Stimulated activated naive B cell treated with anti-CD40 and anti-IgM and Interleukin-4, amounts not matched to agents 10 μg/mL and 1 μg/mL and 100 μg/mL, for 72 hours (primary cell): Measurements from ENCODE around the gene PTPN11.
"Not testable (repeated sequence)": the region's sequence is repeated elsewhere in the genome, so short reads cannot be mapped to it uniquely, and the experiment has no call there.

ENCODE experiments used
- ATAC-seq, 2 donors: fragments of 150-1000 bp; cut with Tn5 transposase; replicated peaks; 2 replicates each; pipeline ENCODE4 v1.10.0; 2021; ENCODE audit warnings: moderate library complexity in 1 of 2
- DNase-seq: peaks from one replicate; pipeline ENCODE4 v3.0.0; 2021
- H3K27ac Mint-ChIP-seq: one replicate; pipeline ENCODE4 v1.8.0; 2022; ENCODE audit warnings: mild to moderate bottlenecking, mixed read lengths
- H3K27me3 Mint-ChIP-seq, 2 donors: one replicate each; pipeline ENCODE4 v1.8.0; 2022; ENCODE audit warnings: mixed read lengths in 2 of 2
- H3K36me3 Mint-ChIP-seq, 2 donors: one replicate each; pipeline ENCODE4 v1.8.0; 2022; ENCODE audit warnings: mixed read lengths in 2 of 2, mild to moderate bottlenecking in 1 of 2
- H3K4me1 Mint-ChIP-seq, 2 donors: one replicate each; pipeline ENCODE4 v1.8.0; 2022; ENCODE audit warnings: mixed read lengths in 2 of 2, mild to moderate bottlenecking in 1 of 2
- H3K4me3 Mint-ChIP-seq, 2 donors: one replicate each; pipeline ENCODE4 v1.8.0; 2022; ENCODE audit warnings: mild to moderate bottlenecking in 2 of 2, mixed read lengths in 2 of 2, moderate library complexity in 1 of 2
- H3K9me3 Mint-ChIP-seq, 2 donors: one replicate each; pipeline ENCODE4 v1.8.0; 2022; ENCODE audit warnings: mixed read lengths in 2 of 2, mild to moderate bottlenecking in 1 of 2

The PTPN11 gene

GRCh38 chr12:112421363-112421762 lies 2.6 kb downstream of the PTPN11 start:
- peaks cover 29 to 49% of the 10 kb centered on the region in 2 donors for H3K4me1 Mint-ChIP-seq
- DNase-seq: no peak
- no peak for ATAC-seq
- H3K36me3 Mint-ChIP-seq: peaks cover 7 to 33% of the 10 kb centered on the region in 2 donors
- no peak overlapping the region for H3K4me3 Mint-ChIP-seq
- peak overlapping the region; percentile 37 for H3K27ac Mint-ChIP-seq
- no peaks in the 10 kb centered on the region for H3K27me3 Mint-ChIP-seq
- H3K9me3 Mint-ChIP-seq: no peaks in the 10 kb centered on the region

GRCh38 chr12:112422531-112422930 lies 3.8 kb downstream of the PTPN11 start:
- H3K27ac Mint-ChIP-seq: no peak overlapping the region
- peaks cover 7 to 35% of the 10 kb centered on the region in 2 donors for H3K36me3 Mint-ChIP-seq
- ATAC-seq (no peak), DNase-seq (no peak)
- peaks cover 31 to 45% of the 10 kb centered on the region in 2 donors for H3K4me1 Mint-ChIP-seq
- H3K27me3 Mint-ChIP-seq: no peaks in the 10 kb centered on the region
- no peaks in the 10 kb centered on the region for H3K9me3 Mint-ChIP-seq
- no peak overlapping the region for H3K4me3 Mint-ChIP-seq

GRCh38 chr12:112424126-112424525 lies 5.4 kb downstream of the PTPN11 start:
- DNase-seq: no peak
- Mint-ChIP-seq H3K36me3 (peaks cover 6 to 36% of the 10 kb centered on the region in 2 donors), H3K4me3 (no peak overlapping the region), H3K9me3 (no peaks in the 10 kb centered on the region), H3K4me1 (peaks cover 32 to 38% of the 10 kb centered on the region in 2 donors), H3K27me3 (no peaks in the 10 kb centered on the region), H3K27ac (no peak overlapping the region)
- no peak for ATAC-seq

- peaks cover 28 to 35% of the 10 kb centered on the region in 2 donors for H3K4me1 Mint-ChIP-seq
- H3K27me3 Mint-ChIP-seq: no peaks in the 10 kb centered on the region
- no peak for ATAC-seq
- no peak overlapping the region for H3K27ac Mint-ChIP-seq
- H3K36me3 Mint-ChIP-seq: peaks cover 9 to 32% of the 10 kb centered on the region in 2 donors
- no peak overlapping the region for H3K4me3 Mint-ChIP-seq
- no peaks in the 10 kb centered on the region for H3K9me3 Mint-ChIP-seq
- DNase-seq: no peak
Measured at GRCh38 chr12:112425582-112426382, 7.0 kb downstream of the PTPN11 start.

- Mint-ChIP-seq H3K9me3 (no peaks in the 10 kb centered on the region), H3K27me3 (no peaks in the 10 kb centered on the region), H3K27ac (no peak overlapping the region), H3K4me3 (no peak overlapping the region), H3K4me1 (peaks cover 25 to 34% of the 10 kb centered on the region in 2 donors), H3K36me3 (peaks cover 16 to 40% of the 10 kb centered on the region in 2 donors)
- DNase-seq: no peak
- ATAC-seq: no peak
Measured at GRCh38 chr12:112427760-112428159, 9.0 kb downstream of the PTPN11 start.

GRCh38 chr12:112430929-112431328 lies 12.2 kb downstream of the PTPN11 start:
- Mint-ChIP-seq H3K27me3 (no peaks in the 10 kb centered on the region), H3K36me3 (peaks cover 19 to 30% of the 10 kb centered on the region in 2 donors), H3K4me3 (peak overlapping the region in 1 of 2 donors; percentile 30), H3K4me1 (peaks cover 17 to 32% of the 10 kb centered on the region in 2 donors), H3K9me3 (no peaks in the 10 kb centered on the region), H3K27ac (peak overlapping the region; percentile 16)
- DNase-seq (no peak), ATAC-seq (peak; percentile 67 to 78)

- no peak for ATAC-seq
- no peaks in the 10 kb centered on the region for H3K27me3 Mint-ChIP-seq
- H3K27ac Mint-ChIP-seq: peak overlapping the region; percentile 16
- H3K4me1 Mint-ChIP-seq: peaks cover 16 to 32% of the 10 kb centered on the region in 2 donors
- DNase-seq: no peak
- H3K36me3 Mint-ChIP-seq: peaks cover 19 to 22% of the 10 kb centered on the region in 2 donors
- H3K4me3 Mint-ChIP-seq: no peak overlapping the region
- no peaks in the 10 kb centered on the region for H3K9me3 Mint-ChIP-seq
Measured at GRCh38 chr12:112431965-112432364, 13.2 kb downstream of the PTPN11 start.

GRCh38 chr12:112433551-112433950 lies 14.8 kb downstream of the PTPN11 start:
- Mint-ChIP-seq H3K4me1 (peaks cover 15 to 32% of the 10 kb centered on the region in 2 donors), H3K36me3 (peaks cover 14 to 21% of the 10 kb centered on the region in 2 donors), H3K27ac (no peak overlapping the region), H3K9me3 (no peaks in the 10 kb centered on the region), H3K4me3 (no peak overlapping the region), H3K27me3 (no peaks in the 10 kb centered on the region)
- ATAC-seq (no peak), DNase-seq (no peak)

GRCh38 chr12:112438645-112439044 lies 19.9 kb downstream of the PTPN11 start:
- ATAC-seq, H3K27me3 Mint-ChIP-seq: not testable (repeated sequence)

GRCh38 chr12:112439769-112440168 lies 21.0 kb downstream of the PTPN11 start:
- no peaks in the 10 kb centered on the region for H3K9me3 Mint-ChIP-seq
- peaks cover 4 to 11% of the 10 kb centered on the region in 2 donors for H3K36me3 Mint-ChIP-seq
- peaks cover 4 to 6% of the 10 kb centered on the region in 2 donors for H3K4me1 Mint-ChIP-seq
- H3K27me3 Mint-ChIP-seq: no peaks in the 10 kb centered on the region
- DNase-seq (no peak), ATAC-seq (no peak)
- H3K4me3 Mint-ChIP-seq: no peak overlapping the region
- no peak overlapping the region for H3K27ac Mint-ChIP-seq

More at GRCh38 chr12:112438645-112439044, 19.9 kb downstream of the PTPN11 start:
- not testable (repeated sequence) for H3K9me3 Mint-ChIP-seq, H3K27ac Mint-ChIP-seq, H3K4me3 Mint-ChIP-seq, DNase-seq
- H3K36me3 Mint-ChIP-seq: peaks cover 6 to 14% of the 10 kb centered on the region in 2 donors
- H3K4me1 Mint-ChIP-seq: peaks cover 9 to 14% of the 10 kb centered on the region in 2 donors

- not testable (repeated sequence) for DNase-seq, H3K9me3 Mint-ChIP-seq, H3K4me3 Mint-ChIP-seq, ATAC-seq, H3K27ac Mint-ChIP-seq, H3K4me1 Mint-ChIP-seq, H3K27me3 Mint-ChIP-seq
- peaks cover 4 to 11% of the 10 kb centered on the region in 2 donors for H3K36me3 Mint-ChIP-seq
Measured at GRCh38 chr12:112440653-112441052, 21.9 kb downstream of the PTPN11 start.

GRCh38 chr12:112443916-112444315 lies 25.2 kb downstream of the PTPN11 start:
- no peak overlapping the region for H3K27ac Mint-ChIP-seq
- DNase-seq (no peak), ATAC-seq (no peak)
- H3K4me3 Mint-ChIP-seq: no peak overlapping the region
- peaks cover 5 to 14% of the 10 kb centered on the region in 2 donors for H3K4me1 Mint-ChIP-seq
- no peaks in the 10 kb centered on the region for H3K9me3 Mint-ChIP-seq
- H3K27me3 Mint-ChIP-seq: no peaks in the 10 kb centered on the region
- peaks cover 9 to 17% of the 10 kb centered on the region in 2 donors for H3K36me3 Mint-ChIP-seq

GRCh38 chr12:112446008-112446725 lies 27.4 kb downstream of the PTPN11 start:
- ATAC-seq: no peak

GRCh38 chr12:112447106-112447505 lies 28.4 kb downstream of the PTPN11 start:
- H3K27me3 Mint-ChIP-seq: no peaks in the 10 kb centered on the region
- no peaks in the 10 kb centered on the region for H3K9me3 Mint-ChIP-seq
- H3K4me3 Mint-ChIP-seq: no peak overlapping the region
- DNase-seq: no peak
- peak overlapping the region; percentile 47 for H3K27ac Mint-ChIP-seq
- no peak for ATAC-seq
- H3K36me3 Mint-ChIP-seq: peaks cover 13 to 35% of the 10 kb centered on the region in 2 donors
- peaks cover 4 to 14% of the 10 kb centered on the region in 2 donors for H3K4me1 Mint-ChIP-seq

More at GRCh38 chr12:112446008-112446725, 27.4 kb downstream of the PTPN11 start:
- peak overlapping the region; percentile 37 for H3K27ac Mint-ChIP-seq
- no peak overlapping the region for H3K4me3 Mint-ChIP-seq
- no peaks in the 10 kb centered on the region for H3K9me3 Mint-ChIP-seq
- H3K4me1 Mint-ChIP-seq: peaks cover 4 to 14% of the 10 kb centered on the region in 2 donors
- no peak for DNase-seq
- no peaks in the 10 kb centered on the region for H3K27me3 Mint-ChIP-seq
- peaks cover 13 to 31% of the 10 kb centered on the region in 2 donors for H3K36me3 Mint-ChIP-seq
